Epithelial cell of proximal tubule (primary cell): ENCODE measurements around the gene DNALI1. TPM values are rescaled to one million over a fixed set of nuclear protein-coding genes. Genes with fewer than 3 reads are reported as not detected.
A peak's percentile ranks its signal among the peaks of the same experiment; 100 is the strongest.
"Not testable (repeated sequence)": the region's sequence is repeated elsewhere in the genome, so short reads cannot be mapped to it uniquely, and the experiment has no call there.

Experiments
- DNase-seq: peaks from one replicate; pipeline ENCODE4 v3.0.0-alpha.2; 2011; ENCODE audit warnings: low read depth
- H3K4me3 ChIP-seq: 2 replicates; pipeline ENCODE4 v1.5.1; 2011; ENCODE audit warnings: low read depth, mild to moderate bottlenecking, low read length
- total RNA-seq: library from RNA; depleted of rRNA; stranded (reverse); fragments of >200 nt; gene quantifications from 2 replicates; pipeline ENCODE4 v1.2.3, GENCODE V29; 2015
- TF ChIP-seq, protein P1 (sequence below): conservative IDR thresholded peaks from 2 replicates; pipeline ENCODE4 v1.5.1; 2012; ENCODE audit warnings: low read depth, mild to moderate bottlenecking, low read length

The DNALI1 gene
- total RNA-seq, 1 donor from 2014 or later, result 16.4 TPM

DNA sequence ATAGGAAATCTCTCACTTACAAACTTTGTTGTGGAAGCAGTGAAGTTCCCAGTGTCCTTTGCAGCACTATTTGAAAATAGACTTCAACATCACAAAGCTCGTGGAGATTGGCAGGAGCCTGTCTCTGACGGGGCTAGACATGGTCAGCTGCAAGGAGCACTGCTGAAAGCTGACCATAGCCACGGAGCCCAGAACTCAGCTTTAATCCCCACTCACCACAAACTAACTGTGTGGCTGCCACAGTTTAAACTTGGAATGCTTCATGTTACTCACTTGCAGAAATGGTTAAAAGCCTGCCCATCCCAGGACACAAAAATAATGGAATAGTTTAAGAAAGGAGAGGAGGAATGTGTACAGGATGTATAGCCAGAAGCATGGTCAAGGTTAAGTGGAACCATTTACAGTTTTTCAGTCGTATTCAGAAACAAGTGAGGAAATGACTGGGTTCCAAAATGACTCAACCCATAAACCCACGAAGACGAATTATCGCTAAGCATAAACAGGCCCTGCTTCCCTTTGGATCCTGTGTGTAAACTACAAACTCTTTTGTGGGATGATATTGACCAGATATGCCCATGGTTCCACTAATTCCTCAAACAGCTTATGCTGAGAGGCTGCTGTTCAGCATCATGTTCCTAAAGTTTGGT is 18.2 kb downstream of the DNALI1 start:
- H3K4me3 ChIP-seq, result no peak overlapping the region
- TF ChIP-seq, protein P1, sequence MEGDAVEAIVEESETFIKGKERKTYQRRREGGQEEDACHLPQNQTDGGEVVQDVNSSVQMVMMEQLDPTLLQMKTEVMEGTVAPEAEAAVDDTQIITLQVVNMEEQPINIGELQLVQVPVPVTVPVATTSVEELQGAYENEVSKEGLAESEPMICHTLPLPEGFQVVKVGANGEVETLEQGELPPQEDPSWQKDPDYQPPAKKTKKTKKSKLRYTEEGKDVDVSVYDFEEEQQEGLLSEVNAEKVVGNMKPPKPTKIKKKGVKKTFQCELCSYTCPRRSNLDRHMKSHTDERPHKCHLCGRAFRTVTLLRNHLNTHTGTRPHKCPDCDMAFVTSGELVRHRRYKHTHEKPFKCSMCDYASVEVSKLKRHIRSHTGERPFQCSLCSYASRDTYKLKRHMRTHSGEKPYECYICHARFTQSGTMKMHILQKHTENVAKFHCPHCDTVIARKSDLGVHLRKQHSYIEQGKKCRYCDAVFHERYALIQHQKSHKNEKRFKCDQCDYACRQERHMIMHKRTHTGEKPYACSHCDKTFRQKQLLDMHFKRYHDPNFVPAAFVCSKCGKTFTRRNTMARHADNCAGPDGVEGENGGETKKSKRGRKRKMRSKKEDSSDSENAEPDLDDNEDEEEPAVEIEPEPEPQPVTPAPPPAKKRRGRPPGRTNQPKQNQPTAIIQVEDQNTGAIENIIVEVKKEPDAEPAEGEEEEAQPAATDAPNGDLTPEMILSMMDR, result no peak
- DNase-seq, result no peak

GRCh38 chr1:37575692-37576091 is 19.0 kb downstream of the DNALI1 start:
- H3K4me3 ChIP-seq, result no peak overlapping the region
- TF ChIP-seq, protein P1, result no peak
- no peak for DNase-seq

DNA sequence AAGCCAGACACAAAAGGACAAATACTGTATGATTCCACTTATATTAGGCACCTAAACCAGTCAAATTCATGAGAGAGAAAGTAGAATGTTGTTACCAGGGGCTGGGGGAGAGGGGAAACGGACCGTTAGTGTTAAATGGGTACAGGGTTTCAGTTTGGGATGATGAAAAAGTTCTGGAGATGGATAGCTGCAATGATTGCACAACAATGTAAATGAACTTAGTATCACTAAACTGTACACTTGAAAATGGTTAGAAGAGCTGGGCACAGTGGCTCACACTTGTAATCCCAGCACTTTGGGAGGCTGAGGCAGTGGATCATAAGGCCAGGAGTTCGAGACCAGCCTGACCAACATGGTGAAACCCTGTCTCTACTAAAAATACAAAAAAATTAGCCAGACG is 27.8 kb downstream of the DNALI1 start:
- not testable (repeated sequence) for DNase-seq, H3K4me3 ChIP-seq

GRCh38 chr1:37588939-37589338 is 32.2 kb downstream of the DNALI1 start:
- TF ChIP-seq, protein P1, result no peak
- no peak overlapping the region for H3K4me3 ChIP-seq
- no peak for DNase-seq

- H3K4me3 ChIP-seq, result no peak overlapping the region
- DNase-seq, result no peak
- TF ChIP-seq, protein P1, result no peak
These were observed 37.0 kb downstream of the DNALI1 start for GRCh38 chr1:37593726-37594125.

- peak within 1 kb of the TSS; percentile 83 for H3K4me3 ChIP-seq
- DNase-seq, result peak; percentile 54
- TF ChIP-seq, protein P1, result no peak
These were observed 38.9 kb downstream of the DNALI1 start, which contains the start of gene GNL2 for GRCh38 chr1:37595440-37596181. TSS of gene GNL2 (minus strand) at chr1:37595937. CDS start at chr1:37595822, 115 bp downstream.

GRCh38 chr1:37596182-37596667 is 39.5 kb downstream of the DNALI1 start:
- DNase-seq, result no peak
- peak overlapping the region; percentile 83 for H3K4me3 ChIP-seq
- TF ChIP-seq, protein P1, result no peak
